Esophagus squamous epithelium (tissue), 4 donors: Measurements from ENCODE around the gene ZRSR2.

Source experiments
- CTCF ChIP-seq, 6 experiments: fragments of 450-650 bp in 4 of 6; fragments of 200-600 bp in 2 of 6; sonication (generic) in 2 of 6; IDR thresholded peaks; one replicate each; pipeline ENCODE4 v1.5.1; 2016 to 2019; ENCODE audit warnings: antibody characterized with exemption in 6 of 6, mild to moderate bottlenecking in 4 of 6, moderate library complexity in 4 of 6
- POLR2A ChIP-seq, 4 donors: fragments of 450-650 bp; IDR thresholded peaks; one replicate each; pipeline ENCODE4 v1.6.1; 2017; ENCODE audit warnings: antibody characterized with exemption in 4 of 4, mild to moderate bottlenecking in 4 of 4, moderate library complexity in 3 of 4

- no peak for TF ChIP-seq CTCF (IDR thresholded peaks at IDR 0.05)
- TF ChIP-seq POLR2A (IDR thresholded peaks at IDR 0.05): no peak
Measured at GRCh38 chrX:15781961-15782699, 8.2 kb upstream of the ZRSR2 start.
